Kidney (tissue), 14 donors: ENCODE results near the gene PFKP. TPM values are rescaled to one million over a fixed set of nuclear protein-coding genes. Genes with fewer than 3 reads are reported as not detected.

Experiments
- DNase-seq, 5 donors: peaks; one replicate each; pipeline ENCODE4 v3.0.0-alpha.2; 2013 to 2020
- FAIRE-seq: peaks from 2 replicates; lab custom pipeline; 2012; peaks lifted over from hg19 to GRCh38; lab: Jason Lieb, UNC
- H3K27ac ChIP-seq, 2 donors: one replicate each; pipeline ENCODE4 v1.7.0; 2013; ENCODE audit warnings: low read depth in 2 of 2, low read length in 2 of 2, inconsistent platforms in 1 of 2
- H3K27me3 ChIP-seq: one replicate; pipeline ENCODE4 v1.7.1; 2013; ENCODE audit warnings: low read length, inconsistent platforms; ENCODE audit not compliant: control insufficient read depth, insufficient read depth
- H3K36me3 ChIP-seq, 3 donors: one replicate each; pipeline versions ENCODE4 v1.7.0 to v1.7.1; 2013; ENCODE audit warnings: low read length in 3 of 3, control low read depth in 1 of 3, inconsistent platforms in 1 of 3; ENCODE audit not compliant: insufficient read depth in 3 of 3, control insufficient read depth in 2 of 3
- H3K4me1 ChIP-seq, 3 donors: one replicate each; pipeline versions ENCODE4 v1.7.0 to v1.7.1; 2013; ENCODE audit warnings: low read length in 3 of 3, inconsistent platforms in 1 of 3, low read depth in 1 of 3; ENCODE audit not compliant: control insufficient read depth in 2 of 3, insufficient read depth in 2 of 3
- H3K4me3 ChIP-seq, 3 donors: one replicate each; pipeline versions ENCODE4 v1.7.0 to v1.8.1; 2013; ENCODE audit warnings: low read length in 3 of 3, control low read depth in 1 of 3, inconsistent platforms in 1 of 3
- H3K9ac ChIP-seq, 3 donors: one replicate each; pipeline versions ENCODE4 v1.7.0 to v1.7.1; 2013; ENCODE audit warnings: low read length in 3 of 3, control low read depth in 1 of 3, inconsistent platforms in 1 of 3
- H3K9me3 ChIP-seq, 3 donors: one replicate each; pipeline versions ENCODE4 v1.7.0 to v1.7.1; 2013; ENCODE audit warnings: low read length in 3 of 3, control low read depth in 1 of 3, inconsistent platforms in 1 of 3; ENCODE audit not compliant: control insufficient read depth in 2 of 3, insufficient read depth in 1 of 3
- CTCF ChIP-seq: IDR thresholded peaks from 3 replicates; pipeline ENCODE4 v1.5.1; 2012; ENCODE audit warnings: mild to moderate bottlenecking, moderate library complexity, borderline replicate concordance; ENCODE audit not compliant: insufficient read depth; ENCODE audit errors: extremely low read depth
- intact Hi-C: fragments of 100-400 bp; cut with DNase I; formaldehyde crosslinking; loops from one replicate; pipeline ENCODE4 v1.11.1; 2022
- polyA plus RNA-seq: library from polyadenylated mRNA; stranded (reverse); fragments of 350-450 nt; fragmentation: Illumina TruSeq; extraction: RNeasy Lipid Tissue Mini Kit (QIAGEN cat#74804); gene quantifications from one replicate; pipeline ENCODE4 v1.2.3, GENCODE V29; 2014; ENCODE audit warnings: low read depth, low replicate concordance; ENCODE audit not compliant: insufficient read depth
- total RNA-seq: library from RNA; stranded (reverse); fragmentation: NEBNext Ultra II Directional; extraction: Animal tissue kit (Norgen Biotek cat#: 25700); gene quantifications from one replicate; pipeline ENCODE4 v1.2.1, GENCODE V29; 2021
- donor health status: control.
- donor health status: control.
- donor health status: control.
- donor health status: control.
- donor health status: control.
- donor health status: DM: yes; HTN: yes; CAD: no.
- donor health status: Normal renal cell carcinoma (clear cell type).

Gene PFKP
- total and polyA plus RNA-seq, 2 donors from 2014 or later, result 51.2 to 139 TPM

DNA sequence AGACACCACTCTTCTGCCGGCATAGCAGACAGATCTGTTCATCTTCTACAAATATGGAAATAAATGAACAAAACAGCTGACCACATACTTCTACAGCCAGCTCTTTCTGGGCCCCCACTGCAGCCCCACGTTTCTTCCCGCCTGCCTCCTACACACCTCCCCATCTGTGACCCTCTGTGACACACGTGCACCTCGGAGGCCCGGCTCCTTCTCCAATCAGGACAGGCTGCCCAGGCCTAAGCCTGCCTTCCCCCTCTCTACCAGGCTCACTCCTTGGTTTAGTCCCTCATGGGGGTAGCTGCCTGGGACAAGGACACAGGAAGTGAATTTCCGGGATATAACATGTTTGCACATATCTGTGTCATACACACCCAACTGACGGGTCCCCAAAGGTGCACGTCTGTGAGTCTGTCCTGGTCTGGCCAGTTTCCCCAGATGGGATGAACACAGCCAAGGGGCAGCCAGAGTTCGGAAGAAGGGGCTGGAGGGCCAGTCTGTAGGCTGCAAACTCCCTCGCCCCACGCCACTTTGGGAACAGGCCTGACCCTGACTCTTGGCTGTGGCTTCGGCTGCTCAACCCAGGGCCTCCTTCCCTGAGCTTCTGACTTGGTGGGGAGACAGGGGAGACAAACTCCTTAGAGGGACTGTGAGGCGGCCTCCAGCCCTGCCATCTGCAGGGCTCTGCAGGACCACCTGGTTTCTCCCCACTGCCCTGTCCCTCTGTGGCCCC lies 75.0 kb downstream of the PFKP start:
- no peak for TF ChIP-seq CTCF
- Histone ChIP-seq H3K27ac (no peak overlapping the region), H3K27me3 (no peaks in the 10 kb centered on the region), H3K9me3 (no peaks in the 10 kb centered on the region), H3K4me3 (no peak overlapping the region), H3K4me1 (no peaks in the 10 kb centered on the region), H3K36me3 (peaks cover 0 to 76% (median 51%) of the 10 kb centered on the region in 3 donors), H3K9ac (no peak overlapping the region)
- DNase-seq (peak in 1 of 5 donors; percentile 55), FAIRE-seq (no peak)
- intact Hi-C loops, result no loop called here

DNA sequence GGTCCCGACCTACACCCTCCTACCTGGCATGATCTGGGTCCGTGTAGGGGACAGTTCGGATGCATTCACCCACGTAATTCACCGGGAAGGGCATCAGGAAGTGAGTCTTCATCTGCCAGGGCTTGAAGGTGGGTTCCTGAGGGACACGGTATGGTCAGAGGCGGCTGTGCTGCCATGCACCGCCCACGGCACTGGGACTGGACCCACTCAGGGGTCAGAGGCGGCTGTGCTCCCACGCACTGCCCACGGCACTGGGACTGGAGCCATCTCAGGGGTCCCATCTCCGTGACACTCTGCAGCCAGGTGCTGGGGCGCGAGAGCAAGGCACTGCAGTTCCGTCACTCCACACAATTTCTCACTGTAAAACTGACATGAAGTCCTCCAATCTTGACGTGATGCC lies 76.0 kb downstream of the PFKP start:
- no peak overlapping the region for H3K4me3 ChIP-seq
- H3K9me3 ChIP-seq, result no peaks in the 10 kb centered on the region
- peaks cover 0 to 78% (median 51%) of the 10 kb centered on the region in 3 donors for H3K36me3 ChIP-seq
- H3K9ac ChIP-seq, result no peak overlapping the region
- intact Hi-C loops, result no loop called here
- DNase-seq (peak in 1 of 5 donors; percentile 46), FAIRE-seq (no peak)
- no peak overlapping the region for H3K27ac ChIP-seq
- no peaks in the 10 kb centered on the region for H3K4me1 ChIP-seq
- TF ChIP-seq CTCF, result no peak
- no peaks in the 10 kb centered on the region for H3K27me3 ChIP-seq

DNA sequence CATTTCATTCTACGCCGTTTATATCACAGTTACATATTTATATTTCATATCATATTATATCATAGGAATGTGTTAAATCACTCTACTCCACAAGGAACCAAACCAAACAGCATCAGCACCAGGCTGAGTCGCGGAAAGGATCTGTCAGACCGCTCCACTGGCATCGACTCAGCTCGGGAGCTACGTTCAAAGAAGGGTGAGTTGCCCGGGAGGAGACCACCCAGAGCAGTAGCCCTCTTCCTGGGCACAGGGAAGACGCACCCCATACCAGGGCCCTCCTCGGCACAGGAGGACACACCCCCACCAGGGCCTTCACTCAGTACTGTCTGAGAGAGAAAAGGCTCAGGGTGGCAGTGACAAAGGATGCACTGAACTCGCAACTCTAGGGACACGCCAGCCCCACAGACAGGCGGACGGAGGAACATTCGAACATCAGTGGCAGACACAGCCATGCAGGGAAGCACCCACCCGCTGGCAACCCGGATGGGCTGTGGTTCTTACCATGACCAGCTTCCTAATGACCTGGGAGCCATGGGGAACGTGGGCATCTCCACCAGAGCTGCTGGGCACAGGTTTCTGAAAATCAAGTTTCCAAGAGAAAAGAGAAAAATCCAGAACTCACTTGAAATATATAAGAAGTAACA lies 76.6 kb downstream of the PFKP start:
- H3K27ac ChIP-seq, result no peak overlapping the region
- no peaks in the 10 kb centered on the region for H3K4me1 ChIP-seq
- H3K9me3 ChIP-seq, result no peaks in the 10 kb centered on the region
- no peak for TF ChIP-seq CTCF
- no peak overlapping the region for H3K9ac ChIP-seq
- intact Hi-C loops, result no loop called here
- peaks cover 0 to 78% (median 50%) of the 10 kb centered on the region in 3 donors for H3K36me3 ChIP-seq
- H3K4me3 ChIP-seq, result no peak overlapping the region
- FAIRE-seq, result no peak
- H3K27me3 ChIP-seq, result no peaks in the 10 kb centered on the region
- DNase-seq, result no peak
